ENCODE results near the gene KCNIP1. TPM values are rescaled to one million over a fixed set of nuclear protein-coding genes. Genes with fewer than 3 reads are reported as not detected.

KCNIP1 gene
- total and polyA plus RNA-seq, 2 of the 8 experiments (the other 6 are each of a cell fraction or from before 2014, with no cell fraction given), result 0.52 to 0.83 TPM

GRCh38 chr5:170570476-170570875 lies 66.7 kb downstream of the KCNIP1 start (continued):
- TF ChIP-seq CHD7 (IDR thresholded peaks at IDR 0.05; ENCODE audit: insufficient replicate concordance, low read length) (no peak), BACH1 (IDR thresholded peaks at IDR 0.05; ENCODE audit: low read length) (no peak)

Data from H1 (cell line).